Neuronal stem cell (in vitro differentiated cells): ENCODE measurements around the gene PLA2G4A.

ENCODE experiments used
- DNase-seq: peaks from one replicate; pipeline ENCODE4 v3.0.0-alpha.2; 2013; ENCODE audit warnings: low spot score
- H2AFZ ChIP-seq: one replicate; pipeline ENCODE4 v1.6.1; 2013; ENCODE audit warnings: mild to moderate bottlenecking, low read length, inconsistent platforms
- H2AK5ac ChIP-seq: 2 replicates; pipeline ENCODE4 v1.6.1; 2013; ENCODE audit warnings: low read depth, mild to moderate bottlenecking, inconsistent platforms, low read length, moderate library complexity, mixed read lengths
- H2BK120ac ChIP-seq: 2 replicates; pipeline ENCODE4 v1.6.1; 2013; ENCODE audit warnings: low read depth, mild to moderate bottlenecking, inconsistent platforms, low read length, moderate library complexity, mixed read lengths
- H2BK12ac ChIP-seq: one replicate; pipeline ENCODE4 v1.6.1; 2013; ENCODE audit warnings: low read length, inconsistent platforms
- H2BK15ac ChIP-seq: 2 replicates; pipeline ENCODE4 v1.6.1; 2013; ENCODE audit warnings: mild to moderate bottlenecking, low read length, inconsistent platforms, mixed read lengths
- H2BK5ac ChIP-seq: one replicate; pipeline ENCODE4 v1.6.1; 2013; ENCODE audit warnings: inconsistent platforms, mild to moderate bottlenecking, low read length, moderate library complexity
- H3K14ac ChIP-seq: one replicate; pipeline ENCODE4 v1.6.1; 2013; ENCODE audit warnings: low read length, inconsistent platforms
- H3K18ac ChIP-seq: 2 replicates; pipeline ENCODE4 v1.6.1; 2013; ENCODE audit warnings: low read length, inconsistent platforms
- H3K23ac ChIP-seq: 2 replicates; pipeline ENCODE4 v1.6.1; 2013; ENCODE audit warnings: low read depth, mild to moderate bottlenecking, mixed read lengths, low read length, inconsistent platforms; ENCODE audit not compliant: poor library complexity
- H3K27ac ChIP-seq: replicated peaks from 3 replicates; pipeline ENCODE4 v1.5.1; 2013; ENCODE audit warnings: low read length, inconsistent platforms
- H3K27me3 ChIP-seq, 3 experiments: 2 replicates each; pipeline ENCODE4 v1.6.1; 2013; ENCODE audit warnings: low read length in 3 of 3, mild to moderate bottlenecking in 2 of 3, inconsistent platforms in 1 of 3, low read depth in 1 of 3, mixed read lengths in 1 of 3, moderate library complexity in 1 of 3; ENCODE audit not compliant: control insufficient read depth in 3 of 3, insufficient read depth in 3 of 3
- H3K36me3 ChIP-seq, 2 donors: replicated peaks in 1 of 2; 2 replicates each; pipeline ENCODE4 v1.6.1; 2013; ENCODE audit warnings: low read length in 2 of 2; ENCODE audit not compliant: control insufficient read depth in 2 of 2, insufficient read depth in 2 of 2
- H3K4ac ChIP-seq: 2 replicates; pipeline ENCODE4 v1.6.1; 2013; ENCODE audit warnings: inconsistent platforms, mild to moderate bottlenecking, low read length, moderate library complexity
- H3K4me1 ChIP-seq, 2 donors: 1 replicate in 1 of 2; 2 replicates in 1 of 2; pipeline ENCODE4 v1.6.1; 2013; ENCODE audit warnings: low read length in 2 of 2, low read depth in 1 of 2; ENCODE audit not compliant: control insufficient read depth in 2 of 2, insufficient read depth in 1 of 2
- H3K4me2 ChIP-seq: one replicate; pipeline ENCODE4 v1.6.1; 2013; ENCODE audit warnings: mild to moderate bottlenecking, low read length, inconsistent platforms; ENCODE audit not compliant: insufficient read depth, poor library complexity, severe bottlenecking
- H3K4me3 ChIP-seq, 2 donors: 2 replicates each; pipeline ENCODE4 v1.5.1; 2013; ENCODE audit warnings: low read length in 2 of 2, mild to moderate bottlenecking in 2 of 2, inconsistent platforms in 1 of 2, moderate library complexity in 1 of 2
- H3K79me1 ChIP-seq: one replicate; pipeline ENCODE4 v1.6.1; 2013; ENCODE audit warnings: low read depth, mild to moderate bottlenecking, inconsistent platforms, low read length, moderate library complexity
- H3K9ac ChIP-seq: one replicate; pipeline ENCODE4 v1.6.1; 2013; ENCODE audit warnings: mild to moderate bottlenecking, low read depth, low read length, inconsistent platforms; ENCODE audit not compliant: poor library complexity
- H3K9me3 ChIP-seq, 2 donors: replicated peaks in 1 of 2; 2 replicates each; pipeline versions ENCODE3 to v1.6.1; 2013; ENCODE audit warnings: low read length in 2 of 2, mild to moderate bottlenecking in 2 of 2, inconsistent platforms in 1 of 2, low read depth in 1 of 2, mixed read lengths in 1 of 2, moderate library complexity in 1 of 2; ENCODE audit not compliant: control insufficient read depth in 2 of 2, insufficient read depth in 1 of 2
- H4K8ac ChIP-seq: one replicate; pipeline ENCODE4 v1.6.1; 2013; ENCODE audit warnings: low read depth, mild to moderate bottlenecking, inconsistent platforms, low read length, moderate library complexity
- H4K91ac ChIP-seq: one replicate; pipeline ENCODE4 v1.6.1; 2013; ENCODE audit warnings: low read length, low read depth, mild to moderate bottlenecking, inconsistent platforms; ENCODE audit not compliant: poor library complexity
- WGBS, 2 donors: extraction: QIAGEN DNeasy Blood & Tissue Kit; methylation state at CpG; one replicate each; pipeline ENCODE4 v1.1.7; 2013; ENCODE audit warnings: missing lambda C conversion rate in 2 of 2, mixed read lengths in 1 of 2; ENCODE audit not compliant: insufficient read length in 2 of 2, insufficient replicate concordance in 1 of 2; ENCODE audit errors: extremely low coverage in 2 of 2; 5-methylcytosine and 5-hydroxymethylcytosine counted together

The PLA2G4A gene

DNA sequence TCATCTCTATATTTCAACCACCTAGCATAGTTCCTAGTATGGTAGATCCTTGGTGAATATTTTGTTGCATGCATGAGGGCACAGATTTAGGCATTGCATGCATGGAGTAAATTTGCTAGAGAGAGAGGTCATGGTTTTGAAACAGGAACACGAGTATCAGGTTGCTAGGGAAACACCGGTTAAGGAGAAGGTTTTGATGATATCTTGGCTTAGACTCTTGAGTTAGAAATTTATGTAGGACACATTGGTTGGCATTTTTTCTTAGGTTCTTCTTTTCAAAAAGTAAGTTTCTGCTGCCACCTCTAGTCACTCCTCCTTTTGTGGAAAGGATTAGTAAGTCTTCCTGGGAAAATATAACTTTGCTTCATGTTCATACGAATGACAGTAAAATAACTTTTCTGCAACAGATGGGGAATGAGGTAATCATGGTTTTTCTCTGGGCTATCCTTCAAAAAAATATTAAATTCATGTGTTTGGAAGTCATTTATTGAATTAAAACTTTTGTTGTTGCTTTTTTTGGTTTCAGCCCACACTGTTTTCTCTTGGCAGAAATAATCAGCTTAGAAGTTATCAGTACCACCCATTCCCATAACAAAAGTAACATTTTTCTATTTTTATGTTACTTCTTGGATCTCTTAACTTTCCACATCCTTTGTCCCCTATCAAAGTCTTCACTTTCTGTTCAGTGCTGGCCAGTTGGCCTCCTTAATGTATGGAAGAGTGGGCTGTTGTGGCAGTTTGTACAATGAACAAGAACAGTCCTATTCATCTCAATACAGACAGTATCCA, 97.3 kb downstream of the PLA2G4A start:
- Histone ChIP-seq H3K23ac (no peak overlapping the region), H2BK120ac (no peak overlapping the region), H2BK15ac (no peak overlapping the region), H3K79me1 (no peaks in the 10 kb centered on the region), H4K91ac (no peak overlapping the region), H3K4me3 (no peak overlapping the region), H3K9me3 (no peaks in the 10 kb centered on the region), H3K9ac (no peak overlapping the region), H4K8ac (no peak overlapping the region), H3K18ac (no peak overlapping the region), H3K36me3 (no peaks in the 10 kb centered on the region), H2AFZ (no peak overlapping the region), H3K14ac (no peak overlapping the region), H2BK12ac (no peak overlapping the region), H3K4me2 (no peak overlapping the region), H3K27ac (no peak overlapping the region), H2AK5ac (no peak overlapping the region), H3K4me1 (peaks cover 0 to 3% of the 10 kb centered on the region in 2 donors), H3K4ac (no peak overlapping the region), H3K27me3 (no peaks in the 10 kb centered on the region), H2BK5ac (no peak overlapping the region)
- no CpG with 5 or more reads among the region's 3 CpGs for WGBS, 2 donors
- DNase-seq: no peak

DNA sequence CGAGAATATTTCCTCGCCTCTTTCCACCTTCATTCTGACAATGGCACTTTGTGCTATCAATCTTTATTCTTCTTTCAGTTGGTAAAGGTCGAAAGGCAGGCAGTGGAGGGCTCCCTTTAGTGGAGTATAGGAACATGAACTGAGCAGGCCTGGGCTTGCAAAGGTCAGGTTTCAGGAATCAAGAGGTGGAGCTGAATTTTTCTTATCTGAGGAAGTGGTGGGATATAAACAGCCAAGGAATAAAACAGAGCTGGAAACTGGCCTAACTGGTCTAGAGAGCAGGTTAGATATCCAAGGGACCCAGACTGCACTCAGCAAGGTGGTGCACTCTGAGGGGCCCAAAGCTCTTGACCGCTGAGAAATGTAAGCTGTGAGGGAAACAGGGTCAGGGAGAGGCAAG, 99.1 kb downstream of the PLA2G4A start:
- no peaks in the 10 kb centered on the region for H3K27me3 ChIP-seq
- H3K9ac ChIP-seq: no peak overlapping the region
- no peak overlapping the region for H2AK5ac ChIP-seq
- no peak overlapping the region for H4K8ac ChIP-seq
- H2AFZ ChIP-seq: peak overlapping the region; percentile 18
- H3K36me3 ChIP-seq: no peaks in the 10 kb centered on the region
- H2BK12ac ChIP-seq: no peak overlapping the region
- H3K4me3 ChIP-seq: no peak overlapping the region
- H3K4me1 ChIP-seq: peaks cover 0 to 3% of the 10 kb centered on the region in 2 donors
- no peak overlapping the region for H3K18ac ChIP-seq
- H3K27ac ChIP-seq: no peak overlapping the region
- no peaks in the 10 kb centered on the region for H3K79me1 ChIP-seq
- no peak overlapping the region for H2BK15ac ChIP-seq
- DNase-seq: no peak
- H2BK5ac ChIP-seq: no peak overlapping the region
- H3K23ac ChIP-seq: no peak overlapping the region
- H3K4me2 ChIP-seq: no peak overlapping the region
- no peak overlapping the region for H2BK120ac ChIP-seq
- WGBS, 2 donors: no CpG with 5 or more reads among the region's 4 CpGs
- no peaks in the 10 kb centered on the region for H3K9me3 ChIP-seq
- no peak overlapping the region for H4K91ac ChIP-seq
- H3K4ac ChIP-seq: no peak overlapping the region
- no peak overlapping the region for H3K14ac ChIP-seq

GRCh38 chr1:186930238-186930637, 101.5 kb downstream of the PLA2G4A start:
- Histone ChIP-seq H2BK5ac (no peak overlapping the region), H2BK120ac (no peak overlapping the region), H3K27ac (no peak overlapping the region), H3K27me3 (no peaks in the 10 kb centered on the region), H3K36me3 (no peaks in the 10 kb centered on the region), H2BK12ac (no peak overlapping the region), H2BK15ac (no peak overlapping the region), H2AK5ac (no peak overlapping the region), H3K4me1 (peaks cover 0 to 3% of the 10 kb centered on the region in 2 donors), H4K91ac (no peak overlapping the region), H3K9ac (no peak overlapping the region), H3K14ac (no peak overlapping the region), H3K23ac (no peak overlapping the region), H3K9me3 (no peaks in the 10 kb centered on the region), H4K8ac (no peak overlapping the region), H3K4me2 (no peak overlapping the region), H3K4me3 (no peak overlapping the region), H3K4ac (no peak overlapping the region), H3K18ac (no peak overlapping the region), H2AFZ (no peak overlapping the region), H3K79me1 (no peaks in the 10 kb centered on the region)
- DNase-seq: no peak
- no CpG with 5 or more reads among the region's 2 CpGs for WGBS, 2 donors

DNA sequence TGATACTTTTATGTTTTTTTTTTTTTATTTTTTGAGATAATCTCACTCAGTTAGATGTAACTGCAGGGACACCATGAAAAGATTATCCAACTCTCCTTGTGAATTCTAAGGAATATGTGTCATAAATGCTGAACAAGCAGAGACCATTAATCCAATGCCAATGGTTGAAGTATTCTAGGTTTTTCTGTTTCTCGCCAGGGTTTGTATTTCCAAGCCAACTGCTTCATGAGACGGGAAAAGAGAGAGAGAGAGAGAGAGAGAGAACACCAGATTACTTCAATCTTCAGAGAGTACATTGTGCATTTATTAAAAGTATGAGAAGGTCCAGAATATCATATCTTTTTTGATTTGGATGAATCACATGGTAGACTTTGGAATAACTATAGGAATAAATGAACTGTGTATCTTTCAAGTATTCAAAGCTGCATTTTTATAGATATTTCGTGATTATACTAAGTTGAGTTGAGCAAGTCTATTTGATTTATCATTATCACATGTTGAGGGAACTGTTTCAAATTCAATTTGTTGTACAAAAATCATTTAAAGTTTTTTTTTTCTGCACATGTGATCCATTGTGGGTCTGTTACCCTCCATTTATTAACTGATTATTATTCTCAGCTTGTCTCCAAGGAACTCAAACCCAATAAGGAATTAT, 108.4 kb downstream of the PLA2G4A start:
- no peak overlapping the region for H4K91ac ChIP-seq
- no peak overlapping the region for H3K4ac ChIP-seq
- no peaks in the 10 kb centered on the region for H3K27me3 ChIP-seq
- H3K9ac ChIP-seq: no peak overlapping the region
- H2BK120ac ChIP-seq: no peak overlapping the region
- no peak for DNase-seq
- H3K27ac ChIP-seq: no peak overlapping the region
- no peak overlapping the region for H2BK15ac ChIP-seq
- no peak overlapping the region for H3K23ac ChIP-seq
- no CpG with 5 or more reads among the region's 3 CpGs for WGBS, 2 donors
- H2AK5ac ChIP-seq: no peak overlapping the region
- H3K36me3 ChIP-seq: no peaks in the 10 kb centered on the region
- no peak overlapping the region for H3K4me2 ChIP-seq
- no peaks in the 10 kb centered on the region for H3K9me3 ChIP-seq
- no peak overlapping the region for H2BK12ac ChIP-seq
- H3K18ac ChIP-seq: no peak overlapping the region
- no peak overlapping the region for H2AFZ ChIP-seq
- no peak overlapping the region for H3K4me3 ChIP-seq
- H3K4me1 ChIP-seq: no peaks in the 10 kb centered on the region
- no peaks in the 10 kb centered on the region for H3K79me1 ChIP-seq
- no peak overlapping the region for H2BK5ac ChIP-seq
- no peak overlapping the region for H3K14ac ChIP-seq
- H4K8ac ChIP-seq: no peak overlapping the region
